ENCODE results near the gene IFITM2. TPM values are rescaled to one million over a fixed set of nuclear protein-coding genes. Genes with fewer than 3 reads are reported as not detected.

IFITM2 gene
- total and polyA plus RNA-seq, 2 donors (not counting 1 experiment from before 2014, with no cell fraction given): 72.1 to 451 TPM

GRCh38 chr11:312092-312816 lies 4.6 kb downstream of the IFITM2 start:
- peak overlapping the region; percentile 85 for H3K4me2 ChIP-seq (replicated peaks; ENCODE audit: low read depth, low read length, poor library complexity, severe bottlenecking)

More at GRCh38 chr11:312092-312816, 4.6 kb downstream of the IFITM2 start:
- POLR2A ChIA-PET: interaction anchor here (0.5 to 1.1 kb wide), 4 partner anchors 36 to 74 kb away, joined by 3 to 9 read pairs (median 4); no protein-coding TSS in a partner anchor
- intact Hi-C loops (cut with micrococcal nuclease): no loop called here
- peak overlapping the region; percentile 94 for H3K27ac Mint-ChIP-seq
- H3K9me3 ChIP-seq (ENCODE audit: control extremely low read depth in 1 of 3, control insufficient read depth in 2 of 3, insufficient read depth in 1 of 3, low read length in 2 of 3): no peaks in the 10 kb centered on the region
- no peak for DNase-seq
- peak overlapping the region; percentile 20 for H3K9ac ChIP-seq (ENCODE audit: low read length)
- peaks cover 0 to 2% of the 10 kb centered on the region in 2 experiments for H3K36me3 ChIP-seq (replicated peaks in 1 of 2; ENCODE audit: control extremely low read depth in 1 of 2, control insufficient read depth in 1 of 2, extremely low read depth in 1 of 2, insufficient read depth in 2 of 2, low read length in 1 of 2)
- no peak for ATAC-seq (ENCODE audit: low read depth)
- H3K4me3 ChIP-seq (ENCODE audit: control extremely low read depth in 1 of 5, extremely low read depth in 1 of 5, insufficient read depth in 1 of 5, low read depth in 2 of 5, low read length in 4 of 5): peak overlapping the region in 3 of 5 experiments; percentile 25 to 79 (median 42)
- peaks cover 44 to 72% of the 10 kb centered on the region in 2 donors for H3K4me1 ChIP-seq (ENCODE audit: control insufficient read depth in 2 of 2, insufficient read depth in 2 of 2, low read length in 2 of 2)
- WGBS (ENCODE audit: insufficient coverage): 90% methylated on average over 6 of the region's 14 CpGs
- no peaks in the 10 kb centered on the region for H3K27me3 Mint-ChIP-seq
- H3K9me3 Mint-ChIP-seq (ENCODE audit: insufficient read depth): no peaks in the 10 kb centered on the region
- no peak for TF ChIP-seq CTCF (IDR thresholded peaks at IDR 0.05)
- TF ChIP-seq EZH2 (IDR thresholded peaks at IDR 0.05; ENCODE audit: borderline replicate concordance, insufficient read depth, low read depth, low read length, poor library complexity, severe bottlenecking): no peak
- CTCF ChIA-PET: interaction anchor here (1.0 to 2.6 kb wide), 10 partner anchors 11 to 61 kb away, joined by 3 to 11 read pairs (median 6); no protein-coding TSS in a partner anchor
- H4K20me1 ChIP-seq (ENCODE audit: control insufficient read depth, insufficient read depth, low read length, poor library complexity, severe bottlenecking): no peaks in the 10 kb centered on the region
- H3K27ac ChIP-seq (ENCODE audit: low read length in 2 of 2): peak overlapping the region in 1 of 2 donors; percentile 89
- H2AFZ ChIP-seq (ENCODE audit: insufficient read depth, low read depth, low read length, poor library complexity, severe bottlenecking): no peak overlapping the region
- peaks cover 41% of the 10 kb centered on the region for H3K79me2 ChIP-seq (ENCODE audit: control insufficient read depth, insufficient read depth, low read length)
- no peaks in the 10 kb centered on the region for H3K27me3 ChIP-seq (replicated peaks in 1 of 4; ENCODE audit: control extremely low read depth in 1 of 4, control insufficient read depth in 3 of 4, insufficient read depth in 4 of 4, low read length in 3 of 4)
- H3K4me3 Mint-ChIP-seq: peak overlapping the region; percentile 93
- peaks cover 60% of the 10 kb centered on the region for H3K4me1 Mint-ChIP-seq

Data from B cell (primary cell).